Stimulated activated CD8-positive, alpha-beta memory T cell treated with anti-CD3 and anti-CD28 coated beads, Interleukin-15, amount 100 ng/mL, for 4 hours (primary cell): ENCODE data around the gene S1PR3.
A peak's percentile ranks its signal among the peaks of the same experiment; 100 is the strongest.
"Not testable (repeated sequence)": the region's sequence is repeated elsewhere in the genome, so short reads cannot be mapped to it uniquely, and the experiment has no call there.

ENCODE experiments used
- DNase-seq, 2 donors: peaks; one replicate each; pipeline ENCODE4 v3.0.0-alpha.2; 2020; ENCODE audit warnings: low read depth in 2 of 2

S1PR3 gene

DNA sequence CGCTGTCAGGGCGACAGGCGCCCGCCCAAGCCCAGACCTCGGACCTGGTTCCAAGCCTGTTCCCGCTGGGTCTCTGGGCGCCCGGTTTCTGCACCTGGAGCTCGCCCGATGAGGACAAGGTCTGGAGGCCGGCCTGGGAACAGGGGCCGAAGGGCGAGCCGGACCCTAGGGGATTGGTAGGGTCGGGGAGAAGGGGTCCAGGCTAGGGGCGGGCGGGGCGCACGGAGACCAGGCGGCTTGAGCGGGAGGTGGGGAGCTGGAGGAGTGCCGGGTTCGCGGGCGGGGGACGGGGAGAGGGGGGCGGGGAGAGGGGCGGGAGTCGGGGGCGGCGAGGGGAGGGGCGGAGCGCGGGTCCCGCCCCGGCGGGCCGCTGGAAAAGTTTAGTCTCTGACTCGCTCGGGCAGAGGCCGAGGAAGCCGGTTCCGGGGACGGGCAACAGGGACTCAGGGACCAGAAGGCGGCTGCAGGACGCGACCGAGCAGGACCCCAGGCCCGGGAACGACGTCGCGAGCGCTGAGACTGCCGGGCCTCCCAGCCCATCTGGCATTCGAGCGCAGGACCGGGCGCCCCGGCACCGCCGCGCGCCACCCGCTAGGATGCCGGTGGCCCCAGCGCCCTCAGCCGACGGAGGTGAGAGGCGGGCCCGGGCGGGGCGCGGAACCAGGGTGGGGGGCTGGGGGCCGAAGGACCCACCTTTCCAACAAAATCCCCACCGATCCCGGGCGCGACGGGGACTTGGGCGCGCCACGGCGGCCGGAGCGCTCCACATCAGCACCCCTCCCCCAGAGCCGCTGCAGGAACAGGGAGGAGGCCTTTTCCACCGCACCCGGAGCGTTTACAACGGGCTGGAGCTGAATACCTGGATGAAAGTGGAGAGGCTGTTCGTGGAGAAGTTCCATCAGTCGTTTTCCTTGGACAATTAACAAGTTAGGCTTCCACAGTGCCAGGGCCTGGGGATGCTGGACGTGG lies at the start of gene S1PR3:
Gene S1PR3, plus strand, starts transcription at position 403 of the 969 bp plus-strand sequence. CDS start 9,733 bp downstream, outside the sequence.
- peak in 1 of 2 donors; percentile 8 for DNase-seq

DNA sequence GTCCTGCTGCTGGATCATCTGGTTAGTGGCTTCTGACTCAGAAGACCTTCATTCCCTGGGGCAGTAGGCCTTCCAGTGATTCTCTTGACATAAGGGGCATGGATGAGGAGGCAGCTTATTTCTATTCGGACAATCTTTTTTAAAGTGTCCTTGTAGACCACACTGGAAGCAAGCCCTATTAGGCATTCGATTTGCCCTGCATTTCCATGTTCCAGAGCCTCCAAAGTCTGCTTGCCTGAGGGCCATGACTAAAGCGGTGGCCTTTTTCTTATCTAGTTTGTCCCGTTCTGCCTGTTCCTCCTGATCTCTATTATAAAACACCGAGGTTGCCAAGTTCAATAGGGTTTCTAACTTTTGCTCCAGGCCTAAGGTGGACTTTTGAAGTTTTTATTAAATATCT lies 49.7 kb upstream of the S1PR3 start:
- DNase-seq, result not testable (repeated sequence)

DNA sequence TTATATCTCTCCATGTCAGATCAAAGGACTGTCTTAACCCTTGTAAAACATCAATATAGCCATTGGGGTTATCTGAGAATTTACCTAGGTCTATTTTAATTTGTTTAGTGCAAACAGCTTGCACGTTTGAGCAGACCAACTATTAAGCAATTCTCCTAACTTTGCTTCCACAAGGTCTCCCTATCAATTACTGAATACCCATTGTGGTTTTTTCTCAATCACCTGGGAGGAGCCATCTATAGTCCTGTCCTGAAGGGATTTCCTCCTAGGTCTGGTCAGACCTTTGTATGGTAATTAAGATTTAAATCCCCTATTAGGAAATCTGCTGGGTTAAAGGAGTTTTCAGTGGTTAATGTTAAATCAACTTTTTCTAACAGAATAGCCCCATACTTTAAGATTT lies 48.9 kb upstream of the S1PR3 start:
- no peak for DNase-seq

DNA sequence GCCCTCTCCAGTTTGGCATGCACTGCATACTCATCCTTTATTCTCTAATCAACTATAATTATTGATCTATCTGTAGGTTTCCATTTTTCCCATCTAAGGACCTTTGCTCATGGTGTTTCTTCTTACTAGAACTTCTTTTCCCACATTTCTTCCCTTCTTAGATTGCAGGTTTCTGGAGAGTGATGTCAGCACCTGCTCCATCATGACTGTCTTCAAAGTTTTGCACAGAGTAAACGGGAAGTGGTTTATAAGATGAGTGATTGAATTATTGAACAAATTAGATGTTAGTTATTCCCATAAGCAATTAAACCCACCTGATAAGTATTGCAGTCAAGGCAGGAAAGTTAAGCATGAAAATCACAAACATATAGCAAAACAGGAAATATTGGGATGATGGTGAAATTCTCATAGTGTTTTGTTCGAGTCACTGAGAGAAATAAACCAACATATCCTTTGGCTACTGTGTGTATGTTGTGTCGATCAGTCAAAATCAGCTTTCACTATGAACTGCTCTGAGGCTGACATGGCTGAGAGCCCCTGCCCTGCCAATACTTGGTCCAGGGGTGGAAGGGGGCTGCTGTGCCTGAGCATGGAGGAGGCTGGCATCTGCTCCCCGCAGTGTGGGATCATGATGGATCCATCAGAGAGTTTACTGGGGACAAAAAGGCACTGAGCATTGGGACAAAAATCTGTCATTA lies 45.5 kb upstream of the S1PR3 start:
- no peak for DNase-seq

DNA sequence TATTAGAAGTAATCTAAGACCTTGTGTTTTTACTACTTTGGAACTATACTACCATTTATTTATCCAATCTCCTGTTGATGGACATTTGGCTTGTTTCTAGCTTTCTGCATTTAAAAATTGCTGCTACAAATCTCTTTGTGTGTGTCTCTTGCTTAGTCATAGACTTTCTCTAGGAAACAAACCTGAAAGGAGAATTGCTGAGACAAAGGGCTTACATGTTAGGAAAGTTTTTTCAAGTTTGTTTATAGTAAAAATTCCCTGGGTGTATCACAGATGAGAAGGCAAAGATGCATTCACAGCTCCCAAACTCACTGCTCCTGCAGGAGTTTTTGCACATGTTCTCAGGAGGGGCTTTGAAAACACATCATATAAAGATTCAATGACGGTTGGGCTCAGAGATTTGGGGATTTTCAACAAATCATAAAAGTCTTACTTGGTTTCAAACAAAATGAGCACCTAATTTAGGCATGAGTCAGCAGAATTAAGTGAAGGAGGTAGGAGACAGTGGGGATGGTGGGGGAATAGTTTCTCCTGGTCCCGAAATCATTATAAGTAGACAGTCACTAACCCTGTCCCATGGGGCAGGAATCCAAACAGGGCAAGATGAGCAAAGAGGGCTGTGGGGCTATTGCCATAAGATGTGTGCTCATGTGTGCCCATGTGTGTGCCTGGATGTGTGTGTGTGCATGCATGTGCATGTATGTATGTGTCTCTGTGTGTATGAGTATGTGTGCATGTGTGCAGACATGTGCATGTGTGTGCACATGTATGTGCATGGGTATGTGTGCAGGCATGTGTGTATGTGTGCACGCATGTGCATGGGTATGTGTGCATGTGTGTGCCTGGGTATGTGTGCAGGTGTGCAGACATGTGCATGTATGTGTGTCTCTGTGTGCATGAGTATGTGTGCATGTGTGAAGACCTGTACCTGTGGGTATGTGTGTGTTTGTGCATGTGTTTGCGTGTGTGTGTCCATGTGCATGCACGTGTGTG lies 43.4 kb upstream of the S1PR3 start:
- DNase-seq, result no peak

DNA sequence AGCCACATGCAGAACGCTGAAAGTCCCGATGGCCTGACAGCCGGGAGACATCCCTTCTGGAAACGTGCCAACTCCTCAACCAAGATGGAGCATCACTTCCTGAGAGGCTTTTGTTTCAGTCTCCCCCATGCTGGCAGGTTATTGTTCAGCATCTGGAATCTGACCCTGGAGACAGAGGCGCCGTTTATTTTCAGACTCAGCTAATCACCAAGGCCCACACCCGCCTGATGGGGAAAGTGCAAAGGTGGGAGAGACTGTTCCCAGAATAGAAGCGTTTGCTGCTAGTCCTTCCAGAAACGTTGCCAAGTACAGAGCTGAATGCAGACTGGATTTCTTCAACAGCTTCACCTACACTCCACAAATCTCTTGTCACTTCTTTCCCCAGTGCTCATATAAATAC lies 41.8 kb upstream of the S1PR3 start:
- DNase-seq, result no peak

DNA sequence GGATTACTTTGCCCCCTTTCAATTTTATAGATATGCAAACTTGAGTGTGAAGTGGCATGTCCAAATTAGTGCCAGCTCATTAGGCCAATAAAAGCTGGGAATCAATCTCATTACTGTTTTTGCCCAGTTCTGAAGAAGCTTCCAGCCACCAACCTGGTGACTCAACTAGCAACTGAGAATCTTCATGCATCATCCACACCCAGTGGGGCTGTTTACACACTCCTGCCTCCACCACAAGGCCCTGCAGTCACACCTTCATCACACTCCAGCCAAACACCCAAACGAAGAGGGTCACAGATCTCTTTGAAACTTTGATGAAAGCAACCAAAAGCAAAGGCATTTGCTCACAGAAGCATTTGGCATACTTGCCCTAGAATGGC lies 41.3 kb upstream of the S1PR3 start:
- no peak for DNase-seq

DNA sequence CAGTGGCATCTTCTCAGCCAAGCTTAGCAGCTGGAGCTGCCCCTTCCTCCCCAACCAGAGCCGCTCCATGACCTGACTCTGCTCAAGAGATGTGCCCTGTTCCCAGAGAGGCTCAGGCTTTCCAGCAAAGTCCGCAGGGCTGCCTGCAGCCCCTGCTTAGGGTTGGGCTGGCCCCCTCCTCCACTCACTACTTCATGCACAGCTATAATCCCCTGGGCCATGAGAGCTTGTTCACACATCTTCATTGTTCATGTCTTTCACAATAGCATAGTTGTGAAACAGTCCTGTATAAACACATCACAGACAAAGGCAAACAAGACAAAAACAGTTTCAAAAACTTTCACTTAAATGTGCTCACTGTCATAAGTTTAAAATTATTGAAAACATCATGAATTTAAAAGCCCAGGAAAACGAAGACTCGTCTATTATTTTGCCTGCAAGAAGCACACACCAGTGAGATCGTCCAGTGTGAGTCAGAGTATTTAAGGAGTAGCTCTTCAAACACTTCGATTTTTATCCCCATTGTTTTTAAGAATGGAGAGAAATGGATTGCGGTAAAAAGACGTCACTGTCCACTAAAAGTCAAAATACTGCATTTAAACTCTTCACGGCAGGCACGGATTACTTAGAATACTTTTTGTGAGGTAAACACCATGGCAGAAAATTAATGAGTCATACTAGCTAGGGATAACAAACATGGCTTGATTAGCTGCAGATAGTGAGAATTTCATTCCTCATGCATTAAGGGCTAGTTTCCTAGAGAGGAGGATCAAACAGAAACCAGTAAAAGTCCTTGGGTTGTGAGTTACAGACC lies 40.7 kb upstream of the S1PR3 start:
- no peak for DNase-seq

DNA sequence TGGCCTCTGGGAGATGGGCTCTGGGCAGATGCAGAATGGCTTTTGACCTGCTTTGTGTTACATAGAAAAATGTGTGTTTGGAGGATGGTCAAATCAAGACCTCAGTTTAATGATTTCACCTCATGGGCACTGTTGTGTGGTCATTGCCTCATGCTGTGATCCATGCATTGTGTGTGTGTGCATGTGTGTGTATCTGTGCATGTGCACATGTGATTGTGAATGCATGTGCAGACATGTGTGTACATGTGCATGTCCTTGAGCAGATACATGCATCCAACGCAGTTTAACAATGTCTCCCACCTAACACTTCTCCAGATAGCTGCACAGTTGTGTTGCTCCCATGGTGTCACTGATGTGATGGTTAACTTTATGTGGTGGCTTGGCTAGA lies 40.1 kb upstream of the S1PR3 start:
- no peak for DNase-seq

DNA sequence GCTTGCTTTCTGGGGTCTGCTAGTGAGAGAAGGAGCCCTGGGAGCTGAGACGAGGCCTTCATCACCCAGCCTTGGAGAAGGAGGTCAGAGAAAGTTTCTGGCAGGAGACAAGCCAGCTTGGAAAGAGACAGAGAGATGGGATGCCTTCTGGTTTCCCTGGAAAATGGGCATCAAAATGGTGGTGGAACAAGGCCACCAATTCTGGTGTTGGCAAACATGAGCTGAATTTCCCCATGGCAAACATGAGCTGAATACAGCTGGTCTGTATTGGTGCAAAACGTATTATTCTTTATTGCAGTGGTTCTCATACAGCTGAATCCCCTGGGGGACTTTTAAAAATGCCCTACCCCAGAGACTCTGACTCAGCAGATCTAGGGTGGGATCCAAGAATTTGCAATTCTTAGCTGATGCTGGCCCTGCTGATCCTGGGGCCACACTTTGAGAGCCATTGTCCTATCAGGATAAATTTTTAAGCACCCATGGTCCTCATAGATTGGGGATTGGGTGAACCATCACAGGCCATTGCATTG lies 39.1 kb upstream of the S1PR3 start:
- no peak for DNase-seq

DNA sequence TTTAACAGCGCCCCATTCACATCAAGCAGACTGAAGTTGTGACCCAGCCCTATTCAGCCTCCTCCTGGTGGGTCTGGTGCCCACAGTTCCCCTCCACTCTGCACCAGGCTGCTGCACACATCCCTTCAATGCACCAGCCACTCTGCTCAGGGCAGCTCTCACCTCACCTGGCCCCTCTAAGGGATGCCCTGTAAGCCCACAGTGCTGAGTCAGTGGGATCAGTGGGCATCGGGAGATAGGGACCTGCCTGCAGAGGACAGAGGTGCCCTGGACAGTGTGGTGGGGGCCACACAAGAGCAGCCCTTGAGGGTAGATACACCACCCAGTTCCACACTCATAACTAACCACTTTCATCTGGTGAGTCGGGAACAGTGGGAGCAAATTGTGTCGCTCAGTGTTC lies 38.3 kb upstream of the S1PR3 start:
- DNase-seq, result no peak

DNA sequence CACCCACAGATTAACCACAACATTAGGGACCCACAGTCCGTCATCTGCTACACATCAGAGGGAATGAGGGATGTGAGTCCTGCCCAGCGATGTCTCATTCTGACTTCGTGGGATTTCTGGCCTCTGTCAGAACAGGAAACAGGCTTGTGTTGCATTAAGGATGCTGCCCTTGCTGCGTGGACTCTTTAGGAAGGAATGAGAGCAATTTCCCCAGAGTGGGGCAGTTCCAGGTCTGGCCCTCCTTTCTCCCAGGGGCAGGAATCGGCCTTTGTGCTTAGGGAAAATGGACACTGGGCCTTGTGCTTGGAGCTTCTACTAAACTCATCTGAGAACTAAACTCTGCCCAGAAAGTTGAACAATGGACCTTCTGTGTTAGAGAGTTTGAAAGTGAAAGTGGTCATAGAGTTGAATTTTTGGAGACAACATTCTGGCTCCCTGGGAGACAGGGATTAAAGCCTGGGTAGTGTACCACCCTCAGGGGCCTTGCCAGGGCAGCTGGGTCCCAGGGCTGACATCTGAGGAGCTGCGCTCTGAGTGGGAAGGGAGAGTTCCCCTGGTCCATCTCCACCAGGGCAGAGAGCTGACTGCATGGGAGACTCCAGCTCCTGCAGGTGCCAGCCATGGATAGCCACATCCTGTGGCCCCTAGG lies 37.8 kb upstream of the S1PR3 start:
- no peak for DNase-seq

DNA sequence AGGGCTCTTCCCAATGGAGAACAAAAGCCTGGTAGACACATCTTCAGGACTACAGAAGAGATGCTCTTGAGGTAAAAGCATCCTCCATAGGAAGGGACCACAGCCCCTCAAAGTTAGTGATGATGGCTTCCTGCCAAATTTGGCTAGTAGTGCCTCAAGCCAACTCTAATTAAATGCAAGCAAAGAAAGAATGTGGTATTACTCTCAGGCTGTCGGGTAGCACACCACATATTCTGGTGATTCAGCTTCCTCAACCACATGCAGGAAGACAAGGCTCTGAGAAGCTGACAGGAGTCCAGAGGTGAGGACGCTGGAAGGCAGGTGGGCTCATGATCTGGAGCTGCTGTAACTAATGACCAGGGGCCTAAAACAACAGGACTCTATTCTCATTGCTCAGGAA lies 37.2 kb upstream of the S1PR3 start:
- DNase-seq, result no peak

DNA sequence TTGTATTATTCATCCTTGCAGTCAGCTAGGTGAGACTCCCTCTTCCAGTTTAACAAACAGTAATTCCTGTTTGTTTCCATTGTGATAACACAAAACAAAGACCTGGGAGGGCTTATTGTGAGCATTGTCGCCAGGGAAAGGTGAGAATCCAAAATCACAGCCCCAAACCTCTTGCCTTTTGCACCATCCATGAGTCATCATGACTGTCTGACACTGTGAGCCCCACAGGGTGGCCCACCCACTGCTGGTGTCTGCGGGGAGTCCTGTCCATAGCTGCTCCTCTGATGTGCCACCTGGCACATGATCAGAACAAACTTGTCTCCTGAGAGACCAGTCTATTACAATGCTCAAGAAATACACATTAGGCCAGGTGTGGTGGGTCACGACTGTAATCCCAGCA lies 33.7 kb upstream of the S1PR3 start:
- no peak for DNase-seq

DNA sequence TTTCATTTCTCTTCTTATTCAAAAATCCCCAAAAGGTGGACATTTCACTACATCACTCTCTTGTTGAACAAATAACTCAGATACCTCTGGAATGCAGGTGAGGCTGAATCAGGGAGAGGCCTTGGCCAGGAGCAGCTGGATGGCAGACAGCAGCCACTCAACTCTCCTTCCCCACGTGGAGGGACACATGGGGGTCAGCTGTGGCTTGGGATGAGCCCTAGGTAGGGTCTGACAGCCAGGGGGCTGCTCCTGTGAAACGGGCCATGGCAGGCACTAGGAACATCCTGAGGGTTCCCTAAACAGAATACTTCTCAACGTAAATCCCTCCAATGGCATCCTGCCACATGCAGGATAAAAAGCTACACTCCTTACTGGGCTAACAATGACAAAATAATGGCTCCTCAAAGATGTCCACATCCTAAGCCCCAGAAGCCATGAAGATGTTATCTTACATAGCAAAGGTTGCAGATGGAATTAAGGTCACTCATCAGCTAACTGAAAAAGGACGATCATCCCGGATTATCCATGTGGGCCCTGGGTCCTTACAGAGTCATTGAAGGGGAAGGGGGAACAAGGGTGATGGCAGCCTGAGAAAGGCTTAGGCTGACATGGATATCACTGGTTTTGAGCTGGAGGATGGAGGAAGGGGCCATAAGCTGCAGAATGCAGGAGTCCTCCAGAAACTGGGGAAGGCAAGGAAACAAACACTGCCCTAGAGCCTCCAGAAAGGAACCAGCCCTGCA lies 31.4 kb upstream of the S1PR3 start:
- no peak for DNase-seq

DNA sequence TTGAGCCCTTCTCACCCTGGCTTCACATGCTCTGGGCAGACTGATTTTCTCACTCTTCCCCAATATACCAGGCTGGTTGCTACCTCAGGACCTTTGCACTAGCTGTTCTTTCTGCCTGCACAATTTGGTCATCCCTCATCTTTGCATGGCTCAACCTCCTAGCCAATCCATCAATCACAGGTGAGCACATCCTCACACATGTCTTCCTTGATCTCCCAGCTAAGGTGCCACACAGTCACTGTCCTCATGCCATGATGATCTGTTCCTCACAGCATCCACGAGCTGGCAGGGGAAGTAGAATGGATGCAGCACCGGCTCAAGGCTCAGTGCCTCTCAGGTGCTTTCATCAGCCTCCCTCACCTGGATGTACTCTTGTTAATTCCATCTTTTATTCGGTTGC lies 30.6 kb upstream of the S1PR3 start:
- no peak for DNase-seq

DNA sequence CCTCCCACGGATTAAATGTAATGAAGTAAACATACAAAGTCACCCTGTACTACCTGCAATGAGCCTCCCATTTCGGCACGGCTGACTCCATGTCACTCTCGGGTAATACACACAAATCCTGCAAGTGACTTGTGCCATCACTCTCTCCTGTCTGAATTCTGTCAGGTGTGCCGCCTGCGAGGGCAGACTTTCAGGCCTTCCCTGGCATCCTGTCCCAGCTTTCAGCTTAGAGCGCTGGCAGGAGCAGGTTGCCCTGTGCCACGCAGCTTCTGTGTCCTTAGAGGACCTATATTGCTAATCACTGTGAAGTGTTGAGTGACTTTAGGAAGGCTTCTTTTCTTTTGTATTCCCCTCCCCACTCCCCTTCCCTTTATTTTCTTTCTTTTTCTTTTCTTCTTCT lies 25.8 kb upstream of the S1PR3 start:
- DNase-seq, result no peak

DNA sequence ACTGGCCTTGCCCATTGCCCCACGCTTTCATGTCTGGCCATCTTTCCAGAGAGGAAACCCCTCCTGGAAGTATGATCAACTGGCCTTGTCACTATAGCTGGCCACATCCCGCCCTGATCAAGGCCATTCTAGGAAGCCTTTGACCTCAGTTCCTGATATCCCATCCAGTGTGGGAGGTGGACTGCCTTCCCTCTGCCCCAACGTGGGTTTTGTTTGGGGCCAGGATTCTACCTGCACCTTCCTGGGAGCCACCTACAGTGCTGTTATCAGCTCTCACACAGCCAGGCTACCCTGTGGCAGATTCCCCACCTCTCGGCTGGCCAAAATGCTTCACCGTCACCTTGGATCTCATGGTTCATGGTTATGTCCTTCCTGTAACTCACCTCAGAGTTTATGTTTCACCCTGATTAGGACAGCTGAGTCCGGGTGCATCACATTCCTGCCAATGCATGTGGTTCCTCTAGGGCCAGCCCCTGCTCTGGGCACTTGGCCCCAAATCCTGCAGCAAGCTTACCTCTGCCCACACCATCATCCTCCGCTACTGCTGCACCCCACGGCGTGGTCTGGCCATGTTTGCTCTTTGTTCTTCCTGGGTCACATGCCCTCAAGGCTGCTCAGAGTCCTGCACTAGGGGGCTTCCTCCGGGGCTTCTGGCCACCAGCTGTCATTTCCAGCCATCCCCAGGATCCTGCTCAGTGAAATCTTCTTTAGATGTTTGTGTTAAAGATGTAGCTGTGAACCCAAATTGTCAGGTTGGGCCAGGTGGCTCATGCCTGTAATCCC lies 24.2 kb upstream of the S1PR3 start:
- no peak for DNase-seq

DNA sequence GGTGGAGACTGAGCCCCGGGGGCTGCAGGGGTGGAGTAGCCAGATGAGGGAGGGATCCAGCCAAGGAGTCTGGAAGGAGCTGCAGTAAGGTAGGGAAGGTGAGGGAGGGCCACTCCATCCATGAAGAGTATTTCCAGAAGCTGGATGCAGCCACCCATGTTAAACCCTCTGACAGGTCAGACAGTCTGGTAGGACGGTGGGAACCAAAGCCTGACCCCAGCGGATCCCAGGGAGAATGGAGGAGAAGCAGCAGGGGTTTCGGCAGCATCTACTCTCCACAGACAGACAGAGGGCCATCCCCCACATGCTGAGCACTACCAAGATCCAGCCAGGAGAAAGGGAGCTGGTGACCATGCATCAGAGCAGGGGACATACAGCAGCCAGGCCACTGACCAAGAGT lies 22.5 kb upstream of the S1PR3 start:
- no peak for DNase-seq
